ENCODE measurements around the gene MEIS2. TPM values are rescaled to one million over a fixed set of nuclear protein-coding genes. Genes with fewer than 3 reads are reported as not detected.

The MEIS2 gene
- total RNA-seq, 2 experiments from 2014 or later = not detected

Small RNAs within 50 kb of the gene (microRNA-seq; reads per million reads assigned to microRNA genes)
- not detected for gene MIR8063 (ENCODE audit: borderline replicate concordance)
